Parathyroid adenoma (tissue), 2 donors: ENCODE measurements around the gene SIGMAR1.

ENCODE experiments used
- H2AFZ ChIP-seq: fragments of 300-600 bp; sonication (generic); one replicate; pipeline ENCODE4 v1.7.0; 2017; ENCODE audit warnings: antibody characterized with exemption, mild to moderate bottlenecking
- H3K27ac ChIP-seq: fragments of 300-600 bp; sonication (generic); one replicate; pipeline ENCODE4 v1.7.0; 2017
- H3K27me3 ChIP-seq: fragments of 300-600 bp; sonication (generic); one replicate; pipeline ENCODE4 v1.7.0; 2017; ENCODE audit warnings: low read length; ENCODE audit not compliant: control insufficient read depth, insufficient read depth
- H3K36me3 ChIP-seq: fragments of 300-600 bp; sonication (generic); one replicate; pipeline ENCODE4 v1.7.0; 2017; ENCODE audit warnings: low read length; ENCODE audit not compliant: control insufficient read depth, insufficient read depth
- H3K4me1 ChIP-seq: fragments of 300-600 bp; sonication (generic); one replicate; pipeline ENCODE4 v1.7.0; 2017; ENCODE audit warnings: control low read depth
- H3K4me2 ChIP-seq: fragments of 300-600 bp; sonication (generic); one replicate; pipeline ENCODE4 v1.7.0; 2017; ENCODE audit warnings: low read length
- H3K4me3 ChIP-seq: fragments of 300-600 bp; sonication (generic); one replicate; pipeline ENCODE4 v1.7.0; 2017; ENCODE audit warnings: low read depth, low read length
- H3K79me2 ChIP-seq: fragments of 300-600 bp; sonication (generic); one replicate; pipeline ENCODE4 v1.7.0; 2017; ENCODE audit warnings: control low read depth
- H3K9ac ChIP-seq: fragments of 300-600 bp; sonication (generic); one replicate; pipeline ENCODE4 v1.7.0; 2017; ENCODE audit warnings: mild to moderate bottlenecking
- H3K9me3 ChIP-seq: fragments of 300-600 bp; sonication (generic); one replicate; pipeline ENCODE4 v1.7.0; 2017; ENCODE audit warnings: low read length; ENCODE audit not compliant: control insufficient read depth
- CTCF ChIP-seq: fragments of 300-600 bp; sonication (generic); IDR thresholded peaks from one replicate; pipeline ENCODE4 v1.7.0; 2017; ENCODE audit warnings: antibody characterized with exemption, mild to moderate bottlenecking
- donor health status: primary hyperparathyroidism.

Gene SIGMAR1

DNA sequence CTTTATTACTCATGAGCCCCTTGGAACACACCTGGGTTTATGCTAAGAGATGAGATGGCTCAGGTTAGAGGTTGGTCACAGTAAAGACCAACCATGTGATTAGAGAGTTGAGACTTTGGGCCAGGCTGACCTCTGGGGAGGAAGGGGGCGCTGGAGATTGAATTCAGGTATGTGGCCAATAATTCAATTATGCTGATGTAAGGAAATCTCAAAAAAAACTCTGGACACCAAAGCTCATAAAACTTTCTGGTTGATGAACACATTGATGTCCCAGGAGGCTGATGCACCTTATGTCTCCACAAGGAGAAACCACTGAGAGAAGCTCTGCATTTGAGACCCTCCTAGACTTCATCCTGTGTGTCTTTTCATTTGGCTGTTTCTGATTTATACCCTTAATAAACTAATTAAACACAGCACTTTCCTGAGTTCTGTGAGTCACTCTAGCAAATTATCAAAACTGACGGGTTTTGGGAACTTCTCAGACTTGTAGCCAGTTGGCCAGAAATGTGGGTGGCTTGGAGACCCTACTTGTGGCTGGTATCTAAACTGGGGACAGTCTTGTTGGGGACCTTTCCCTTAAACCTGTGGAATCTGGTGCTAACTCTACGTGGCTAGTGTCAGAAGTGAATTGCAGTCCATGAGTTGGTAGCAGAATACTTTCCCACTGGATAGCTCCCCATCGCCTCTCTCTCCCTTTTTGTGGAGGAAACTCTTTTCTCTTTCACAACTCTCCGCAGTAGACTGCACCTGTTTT lies 32.4 kb upstream of the SIGMAR1 start:
- Histone ChIP-seq H3K27ac (no peak overlapping the region), H3K27me3 (no peaks in the 10 kb centered on the region), H3K4me3 (no peak overlapping the region), H3K36me3 (no peaks in the 10 kb centered on the region), H3K9me3 (no peaks in the 10 kb centered on the region), H3K4me1 (no peaks in the 10 kb centered on the region), H3K79me2 (no peaks in the 10 kb centered on the region), H3K4me2 (no peak overlapping the region), H2AFZ (no peak overlapping the region), H3K9ac (no peak overlapping the region)
- TF ChIP-seq CTCF, result no peak

DNA sequence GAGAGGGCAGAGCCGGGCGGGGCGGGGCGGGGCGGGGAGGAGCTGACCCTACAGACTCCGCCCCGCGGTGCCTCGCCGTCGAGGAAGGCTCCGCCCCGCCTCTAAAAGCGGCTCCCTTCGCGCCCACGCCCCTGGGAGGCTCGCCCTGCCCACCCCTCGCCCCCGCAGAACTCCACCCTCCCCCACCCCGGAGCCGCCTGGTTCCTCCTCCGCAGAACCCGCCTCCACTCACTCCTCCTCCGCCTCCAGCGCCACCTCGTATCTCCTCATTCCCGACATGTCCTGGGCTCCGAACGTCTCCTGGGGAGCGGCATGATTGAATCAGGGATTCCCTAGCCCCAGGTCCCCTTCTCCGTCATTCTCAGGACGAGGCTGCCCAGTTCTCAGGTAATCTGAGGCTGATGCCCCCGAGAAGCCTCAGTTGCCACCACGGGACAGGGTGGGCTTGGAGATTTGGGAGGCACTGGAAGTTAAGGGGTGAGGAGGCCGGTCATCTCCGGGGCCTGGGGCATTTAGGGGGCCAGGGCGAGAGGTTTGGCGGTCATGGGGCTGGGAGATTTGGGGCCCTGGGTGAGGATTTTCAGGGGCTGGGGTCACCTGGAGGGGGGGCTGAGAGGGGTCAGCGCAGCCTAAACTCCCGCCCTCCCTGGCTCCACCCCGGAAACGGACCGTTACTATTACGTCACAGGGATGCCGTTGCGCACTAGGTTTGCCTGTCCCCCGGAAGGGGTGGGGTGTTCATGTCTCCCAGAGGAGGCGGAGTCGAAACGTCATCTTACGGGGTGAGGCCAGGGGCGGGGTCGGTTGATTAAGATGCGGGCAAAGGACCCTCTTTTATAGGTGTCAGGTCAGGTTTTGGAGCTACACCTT lies 28.0 kb upstream of the SIGMAR1 start:
- Histone ChIP-seq H3K36me3 (no peaks in the 10 kb centered on the region), H2AFZ (peak overlapping the region; percentile 97), H3K79me2 (no peaks in the 10 kb centered on the region), H3K27me3 (no peaks in the 10 kb centered on the region), H3K27ac (peak overlapping the region; percentile 100), H3K9me3 (no peaks in the 10 kb centered on the region), H3K4me1 (no peaks in the 10 kb centered on the region), H3K4me2 (peak overlapping the region; percentile 84), H3K9ac (peak overlapping the region; percentile 94), H3K4me3 (peak overlapping the region; percentile 73)
- TF ChIP-seq CTCF, result no peak

DNA sequence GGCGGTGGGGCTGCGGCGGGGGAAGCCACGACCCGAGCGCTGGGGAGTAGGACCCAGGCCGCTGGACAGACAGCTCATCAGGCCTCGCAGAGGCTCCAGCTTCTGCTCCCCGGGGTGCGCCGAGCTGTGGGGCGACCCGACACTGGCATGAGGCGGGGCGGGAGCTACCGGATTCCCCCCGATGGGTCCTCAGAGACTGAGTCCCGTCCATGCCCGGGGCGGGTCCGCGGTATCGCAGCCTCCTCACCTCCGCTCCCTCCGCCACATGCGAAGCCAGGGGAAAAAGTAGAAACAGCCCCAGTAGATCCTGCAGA lies 27.4 kb upstream of the SIGMAR1 start:
- H3K4me3 ChIP-seq, result peak overlapping the region; percentile 25
- no peak for TF ChIP-seq CTCF
- H3K4me2 ChIP-seq, result peak overlapping the region; percentile 43
- no peaks in the 10 kb centered on the region for H3K27me3 ChIP-seq
- peak overlapping the region; percentile 65 for H2AFZ ChIP-seq
- H3K9ac ChIP-seq, result no peak overlapping the region
- H3K79me2 ChIP-seq, result no peaks in the 10 kb centered on the region
- H3K4me1 ChIP-seq, result no peaks in the 10 kb centered on the region
- no peaks in the 10 kb centered on the region for H3K9me3 ChIP-seq
- no peaks in the 10 kb centered on the region for H3K36me3 ChIP-seq
- H3K27ac ChIP-seq, result peak overlapping the region; percentile 75

- peak; percentile 78 for TF ChIP-seq CTCF
- H3K9me3 ChIP-seq, result no peaks in the 10 kb centered on the region
- no peaks in the 10 kb centered on the region for H3K4me1 ChIP-seq
- peak overlapping the region; percentile 43 for H3K4me2 ChIP-seq
- H3K9ac ChIP-seq, result no peak overlapping the region
- H3K4me3 ChIP-seq, result peak overlapping the region; percentile 25
- no peaks in the 10 kb centered on the region for H3K36me3 ChIP-seq
- no peaks in the 10 kb centered on the region for H3K79me2 ChIP-seq
- peak overlapping the region; percentile 65 for H2AFZ ChIP-seq
- H3K27ac ChIP-seq, result peak overlapping the region; percentile 75
- H3K27me3 ChIP-seq, result no peaks in the 10 kb centered on the region
These were observed 26.9 kb upstream of the SIGMAR1 start for GRCh38 chr9:34664281-34665066.
